SK-N-SH (cell line): Measurements from ENCODE around the gene WASL. TPM values are rescaled to one million over a fixed set of nuclear protein-coding genes. Genes with fewer than 3 reads are reported as not detected.
A peak's percentile ranks its signal among the peaks of the same experiment; 100 is the strongest.

Source experiments
- CTCF ChIA-PET: fragments of 300-600, 350-600 bp; formaldehyde crosslinking; extraction: SDS; loops from one replicate; lab custom pipeline; 2021; lab: Yijun Ruan, JAX
- POLR2A ChIA-PET: fragments of 350-600 bp; sonication (Branson Sonifier 250); formaldehyde crosslinking; extraction: SDS; loops from one replicate; lab custom pipeline; 2020; ENCODE audit warnings: antibody characterized with exemption, inconsistent platforms; lab: Yijun Ruan, JAX
- DNase-seq: peaks from one replicate; pipeline ENCODE4 v3.0.0; 2012
- H2AFZ ChIP-seq: fragments of 200-600 bp; sonication (generic); 2 replicates; pipeline ENCODE4 v1.8.1; 2016; ENCODE audit warnings: antibody characterized with exemption, mild to moderate bottlenecking, low read depth
- H3F3A ChIP-seq: fragments of 200-600 bp; sonication (generic); replicated peaks from 2 replicates; pipeline ENCODE3; 2016; ENCODE audit warnings: antibody characterized with exemption, mild to moderate bottlenecking; ENCODE audit not compliant: insufficient read depth
- H3K27ac ChIP-seq, 2 experiments: fragments of 200-500 bp in 1 of 2; fragments of 200-600 bp in 1 of 2; sonication (Bioruptor generic) in 1 of 2; sonication (generic), shearing (Covaris generic) in 1 of 2; 2 replicates each; pipeline versions ENCODE4 v1.5.1 to v1.6.1; 2014 to 2016; ENCODE audit warnings: low read depth in 2 of 2, inconsistent platforms in 1 of 2, low read length in 1 of 2, mild to moderate bottlenecking in 1 of 2, mixed read lengths in 1 of 2
- H3K27me3 ChIP-seq: fragments of 200-600 bp; sonication (generic), shearing (Covaris generic); 2 replicates; pipeline ENCODE4 v1.6.1; 2016; ENCODE audit warnings: mixed run types; ENCODE audit not compliant: insufficient read depth
- H3K36me3 ChIP-seq, 2 experiments: fragments of 200-500 bp in 1 of 2; fragments of 200-600 bp in 1 of 2; sonication (Bioruptor generic) in 1 of 2; sonication (generic) in 1 of 2; replicated peaks in 1 of 2; 2 replicates each; pipeline versions ENCODE3 to v1.5.1; 2014 to 2016; ENCODE audit warnings: low read length in 1 of 2, mild to moderate bottlenecking in 1 of 2; ENCODE audit not compliant: insufficient read depth in 2 of 2, control insufficient read depth in 1 of 2
- H3K4me1 ChIP-seq, 2 experiments: fragments of 200-500 bp in 1 of 2; fragments of 200-600 bp in 1 of 2; sonication (Bioruptor generic) in 1 of 2; sonication (generic), shearing (Covaris generic) in 1 of 2; 2 replicates each; pipeline versions ENCODE4 v1.5.1 to v1.6.1; 2014 to 2016; ENCODE audit warnings: low read depth in 1 of 2, low read length in 1 of 2, mixed run types in 1 of 2; ENCODE audit not compliant: insufficient read depth in 2 of 2, control insufficient read depth in 1 of 2
- H3K4me2 ChIP-seq: fragments of 200-600 bp; sonication (generic), shearing (Covaris generic); 2 replicates; pipeline ENCODE4 v1.6.1; 2017; ENCODE audit warnings: mixed run types
- H3K4me3 ChIP-seq, 2 experiments: fragments of 200-500 bp in 1 of 2; fragments of 200-600 bp in 1 of 2; sonication (Bioruptor generic) in 1 of 2; sonication (generic), shearing (Covaris generic) in 1 of 2; 2 replicates each; pipeline versions ENCODE4 v1.5.1 to v1.8.1; 2014 to 2016; ENCODE audit warnings: low read depth in 2 of 2, inconsistent platforms in 1 of 2, low read length in 1 of 2, mild to moderate bottlenecking in 1 of 2, mixed read lengths in 1 of 2, moderate library complexity in 1 of 2
- H3K79me2 ChIP-seq: fragments of 200-600 bp; sonication (generic); 2 replicates; pipeline ENCODE4 v1.8.1; 2017; ENCODE audit warnings: mild to moderate bottlenecking; ENCODE audit not compliant: insufficient read depth
- H3K9ac ChIP-seq: fragments of 200-600 bp; sonication (generic); 2 replicates; pipeline ENCODE4 v1.6.1; 2017; ENCODE audit warnings: mixed run types
- H3K9me2 ChIP-seq: fragments of 200-600 bp; sonication (generic); 2 replicates; pipeline ENCODE4 v1.6.1; 2017; ENCODE audit warnings: mixed run types
- H3K9me3 ChIP-seq: fragments of 200-600 bp; sonication (generic); 2 replicates; pipeline ENCODE4 v1.6.1; 2017; ENCODE audit warnings: mixed run types, mild to moderate bottlenecking, moderate library complexity
- H4K20me1 ChIP-seq: fragments of 200-600 bp; sonication (generic); 2 replicates; pipeline ENCODE4 v1.6.1; 2017; ENCODE audit warnings: mild to moderate bottlenecking, mixed run types; ENCODE audit not compliant: insufficient read depth
- ELF1 ChIP-seq: IDR thresholded peaks from 2 replicates; pipeline ENCODE4 v1.4.0; 2012
- EP300 ChIP-seq, 2 experiments: IDR thresholded peaks; 2 replicates each; pipeline versions ENCODE4 v1.4.0 to v1.6.1; 2012; ENCODE audit warnings: borderline replicate concordance in 1 of 2, low read depth in 1 of 2, low read length in 1 of 2
- FOSL2 ChIP-seq: IDR thresholded peaks from 2 replicates; pipeline ENCODE4 v1.4.0; 2012; ENCODE audit warnings: low read depth, mild to moderate bottlenecking, moderate library complexity, borderline replicate concordance
- FOXJ3 ChIP-seq: sonication (generic); formaldehyde crosslinking; IDR thresholded peaks from 2 replicates; pipeline ENCODE4 v1.5.1; 2020; ENCODE audit warnings: mild to moderate bottlenecking, missing genetic modification reagents
- FOXM1 ChIP-seq: IDR thresholded peaks from 2 replicates; pipeline ENCODE4 v1.4.0; 2012; ENCODE audit warnings: low read depth, mild to moderate bottlenecking
- GATA2 ChIP-seq: sonication (generic); formaldehyde crosslinking; IDR thresholded peaks from 2 replicates; pipeline ENCODE4 v1.5.0; 2020; ENCODE audit warnings: mild to moderate bottlenecking, missing genetic modification reagents
- JUND ChIP-seq: IDR thresholded peaks from 2 replicates; pipeline ENCODE4 v1.4.0; 2012
- MEF2A ChIP-seq: IDR thresholded peaks from 2 replicates; pipeline ENCODE4 v1.4.0; 2012; ENCODE audit warnings: low read depth, borderline replicate concordance
- NFIC ChIP-seq: IDR thresholded peaks from 2 replicates; pipeline ENCODE4 v1.4.0; 2012; ENCODE audit warnings: borderline replicate concordance
- NRF1 ChIP-seq: IDR thresholded peaks from 2 replicates; pipeline ENCODE4 v1.6.1; 2012; ENCODE audit warnings: low read depth, mild to moderate bottlenecking, low read length
- RCOR1 ChIP-seq: fragments of 150-350 bp; IDR thresholded peaks from 2 replicates; pipeline ENCODE4 v1.6.1; 2017; ENCODE audit warnings: antibody characterized with exemption, low read length
- REST ChIP-seq: IDR thresholded peaks from 2 replicates; pipeline ENCODE4 v1.6.1; 2012; ENCODE audit warnings: mild to moderate bottlenecking, low read depth, low read length, moderate library complexity
- RFX5 ChIP-seq: IDR thresholded peaks from 2 replicates; pipeline ENCODE4 v1.6.1; 2012; ENCODE audit warnings: mild to moderate bottlenecking, improper control_type of control experiment, low read length
- RXRA ChIP-seq: IDR thresholded peaks from 2 replicates; pipeline ENCODE4 v1.4.0; 2012; ENCODE audit warnings: low read depth, mild to moderate bottlenecking, borderline replicate concordance
- SIN3A ChIP-seq: IDR thresholded peaks from 2 replicates; pipeline ENCODE4 v1.6.1; 2012; ENCODE audit warnings: low read depth, mild to moderate bottlenecking, low read length, moderate library complexity, borderline replicate concordance
- TCF12 ChIP-seq: IDR thresholded peaks from 2 replicates; pipeline ENCODE4 v1.4.0; 2012
- USF1 ChIP-seq: IDR thresholded peaks from 2 replicates; pipeline ENCODE4 v1.4.0; 2012; ENCODE audit warnings: low read depth, borderline replicate concordance
- YY1 ChIP-seq: IDR thresholded peaks from 2 replicates; pipeline ENCODE4 v1.4.0; 2012; ENCODE audit warnings: low read depth, mild to moderate bottlenecking
- WGBS: methylation state at CpG from one replicate; pipeline ENCODE4 v1.1.6; 2017; ENCODE audit warnings: low lambda C conversion rate; 5-methylcytosine and 5-hydroxymethylcytosine counted together
- polyA plus RNA-seq, 3 experiments: library from polyadenylated mRNA; depleted of rRNA; stranded (reverse); fragments of >200 nt; gene quantifications; 2 replicates each; pipeline ENCODE4 v1.2.3, GENCODE V29; 2012
- TF ChIP-seq, protein P1 (sequence below): IDR thresholded peaks from 2 replicates; pipeline ENCODE4 v1.4.0; 2012; ENCODE audit warnings: low read depth, borderline replicate concordance
- TF ChIP-seq, protein P2 (sequence below): fragments of 200-600 bp; sonication (generic); IDR thresholded peaks from 2 replicates; pipeline ENCODE4 v1.6.1; 2017; ENCODE audit warnings: antibody characterized with exemption, mild to moderate bottlenecking, moderate library complexity
- TF ChIP-seq, protein P3 (sequence below): IDR thresholded peaks from 2 replicates; pipeline ENCODE4 v1.4.0; 2012; ENCODE audit warnings: low read depth
- TF ChIP-seq, protein P4 (sequence below): fragments of 150-350 bp; IDR thresholded peaks from 2 replicates; pipeline ENCODE4 v1.6.1; 2016; ENCODE audit warnings: mild to moderate bottlenecking, low read depth, low read length

The WASL gene
- polyA plus RNA-seq, 1 of the 3 experiments (the other 2 are of a cell fraction): 9.9 TPM

GRCh38 chr7:123643495-123644441 lies 105.0 kb downstream of the WASL start:
- H3K4me1 ChIP-seq: peaks cover 14 to 21% of the 10 kb centered on the region in 2 experiments; a peak in 3 of 4 replicates
- peak overlapping the region; percentile 29 to 31; a peak in 3 of 4 replicates for H3K4me3 ChIP-seq
- H3K4me2 ChIP-seq: peak overlapping the region; percentile 65
- peak overlapping the region; percentile 23; the same call in 1 of the 2 replicates for H3K9ac ChIP-seq
- H3K27ac ChIP-seq: peak overlapping the region; percentile 27 to 96; a peak in 3 of 4 replicates
- H3F3A ChIP-seq: no peaks in the 10 kb centered on the region
- H2AFZ ChIP-seq: peak overlapping the region; percentile 66; the same call in 1 of the 2 replicates
- no peaks in the 10 kb centered on the region for H3K9me2 ChIP-seq
- no peaks in the 10 kb centered on the region for H4K20me1 ChIP-seq
- no peaks in the 10 kb centered on the region for H3K36me3 ChIP-seq
- H3K27me3 ChIP-seq: no peaks in the 10 kb centered on the region
- POLR2A ChIA-PET: no interaction called here
- no peaks in the 10 kb centered on the region for H3K9me3 ChIP-seq
- H3K79me2 ChIP-seq: no peaks in the 10 kb centered on the region
- WGBS: 26% methylated on average over 6 of the region's 6 CpGs
- CTCF ChIA-PET: interaction anchor here (1.0 to 4.4 kb wide), 10 partner anchors 8 to 250 kb away, joined by 3 to 27 read pairs (median 4); partner anchors contain the start of gene LMOD2
- DNase-seq: peak; percentile 77
- TF ChIP-seq FOXJ3 (peak; percentile 72; the same call in 1 of the 2 replicates), NRF1 (no peak), SIN3A (no peak), NFIC (peak; percentile 44; the same call in 1 of the 2 replicates), USF1 (peak; percentile 38; the same call in 1 of the 2 replicates), TCF12 (peak; percentile 91), EP300 (IDR thresholded peaks at IDR 0.05; ENCODE audit: borderline replicate concordance in 1 of 2, low read depth in 1 of 2, low read length in 1 of 2) (peak; percentile 46 to 78; a peak in 3 of 4 replicates), REST (peak; percentile 24; the same call in 1 of the 2 replicates), RXRA (peak; percentile 43; the same call in 1 of the 2 replicates), RCOR1 (peak; percentile 82), RFX5 (no peak), GATA2 (CRISPR knock-in tag) (peak; percentile 95), YY1 (no peak), FOXM1 (0 out of 2 replicates have a peak, but pooled peaks have one; percentile 35), MEF2A (no peak), FOSL2 (no peak), JUND (peak; percentile 76), ELF1 (no peak)
- TF ChIP-seq, protein P1, sequence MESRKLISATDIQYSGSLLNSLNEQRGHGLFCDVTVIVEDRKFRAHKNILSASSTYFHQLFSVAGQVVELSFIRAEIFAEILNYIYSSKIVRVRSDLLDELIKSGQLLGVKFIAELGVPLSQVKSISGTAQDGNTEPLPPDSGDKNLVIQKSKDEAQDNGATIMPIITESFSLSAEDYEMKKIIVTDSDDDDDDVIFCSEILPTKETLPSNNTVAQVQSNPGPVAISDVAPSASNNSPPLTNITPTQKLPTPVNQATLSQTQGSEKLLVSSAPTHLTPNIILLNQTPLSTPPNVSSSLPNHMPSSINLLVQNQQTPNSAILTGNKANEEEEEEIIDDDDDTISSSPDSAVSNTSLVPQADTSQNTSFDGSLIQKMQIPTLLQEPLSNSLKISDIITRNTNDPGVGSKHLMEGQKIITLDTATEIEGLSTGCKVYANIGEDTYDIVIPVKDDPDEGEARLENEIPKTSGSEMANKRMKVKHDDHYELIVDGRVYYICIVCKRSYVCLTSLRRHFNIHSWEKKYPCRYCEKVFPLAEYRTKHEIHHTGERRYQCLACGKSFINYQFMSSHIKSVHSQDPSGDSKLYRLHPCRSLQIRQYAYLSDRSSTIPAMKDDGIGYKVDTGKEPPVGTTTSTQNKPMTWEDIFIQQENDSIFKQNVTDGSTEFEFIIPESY: 0 out of 2 replicates have a peak, but pooled peaks have one; percentile 8
- TF ChIP-seq, protein P2, sequence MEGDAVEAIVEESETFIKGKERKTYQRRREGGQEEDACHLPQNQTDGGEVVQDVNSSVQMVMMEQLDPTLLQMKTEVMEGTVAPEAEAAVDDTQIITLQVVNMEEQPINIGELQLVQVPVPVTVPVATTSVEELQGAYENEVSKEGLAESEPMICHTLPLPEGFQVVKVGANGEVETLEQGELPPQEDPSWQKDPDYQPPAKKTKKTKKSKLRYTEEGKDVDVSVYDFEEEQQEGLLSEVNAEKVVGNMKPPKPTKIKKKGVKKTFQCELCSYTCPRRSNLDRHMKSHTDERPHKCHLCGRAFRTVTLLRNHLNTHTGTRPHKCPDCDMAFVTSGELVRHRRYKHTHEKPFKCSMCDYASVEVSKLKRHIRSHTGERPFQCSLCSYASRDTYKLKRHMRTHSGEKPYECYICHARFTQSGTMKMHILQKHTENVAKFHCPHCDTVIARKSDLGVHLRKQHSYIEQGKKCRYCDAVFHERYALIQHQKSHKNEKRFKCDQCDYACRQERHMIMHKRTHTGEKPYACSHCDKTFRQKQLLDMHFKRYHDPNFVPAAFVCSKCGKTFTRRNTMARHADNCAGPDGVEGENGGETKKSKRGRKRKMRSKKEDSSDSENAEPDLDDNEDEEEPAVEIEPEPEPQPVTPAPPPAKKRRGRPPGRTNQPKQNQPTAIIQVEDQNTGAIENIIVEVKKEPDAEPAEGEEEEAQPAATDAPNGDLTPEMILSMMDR: no peak
- TF ChIP-seq, protein P3, sequence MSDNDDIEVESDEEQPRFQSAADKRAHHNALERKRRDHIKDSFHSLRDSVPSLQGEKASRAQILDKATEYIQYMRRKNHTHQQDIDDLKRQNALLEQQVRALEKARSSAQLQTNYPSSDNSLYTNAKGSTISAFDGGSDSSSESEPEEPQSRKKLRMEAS: peak; percentile 82; the same call in 1 of the 2 replicates
- TF ChIP-seq, protein P4, sequence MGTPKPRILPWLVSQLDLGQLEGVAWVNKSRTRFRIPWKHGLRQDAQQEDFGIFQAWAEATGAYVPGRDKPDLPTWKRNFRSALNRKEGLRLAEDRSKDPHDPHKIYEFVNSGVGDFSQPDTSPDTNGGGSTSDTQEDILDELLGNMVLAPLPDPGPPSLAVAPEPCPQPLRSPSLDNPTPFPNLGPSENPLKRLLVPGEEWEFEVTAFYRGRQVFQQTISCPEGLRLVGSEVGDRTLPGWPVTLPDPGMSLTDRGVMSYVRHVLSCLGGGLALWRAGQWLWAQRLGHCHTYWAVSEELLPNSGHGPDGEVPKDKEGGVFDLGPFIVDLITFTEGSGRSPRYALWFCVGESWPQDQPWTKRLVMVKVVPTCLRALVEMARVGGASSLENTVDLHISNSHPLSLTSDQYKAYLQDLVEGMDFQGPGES: no peak
